SJSA1 (cell line): Measurements from ENCODE around the gene EIF2B1. TPM values are rescaled to one million over a fixed set of nuclear protein-coding genes. Genes with fewer than 3 reads are reported as not detected.
A peak's percentile ranks its signal among the peaks of the same experiment; 100 is the strongest.

Source experiments
- DNase-seq, 2 experiments: peaks; one replicate each; pipeline ENCODE4 v3.0.0-alpha.2; 2015 to 2020; ENCODE audit warnings: low spot score in 2 of 2, low read depth in 1 of 2
- H3K27ac ChIP-seq: fragments of 250-450 bp; sonication (Bioruptor Pico); 2 replicates; pipeline ENCODE4 v1.5.1; 2020; ENCODE audit warnings: mild to moderate bottlenecking, moderate library complexity
- H3K27me3 ChIP-seq: fragments of 250-450 bp; sonication (Bioruptor Pico); replicated peaks from 2 replicates; pipeline ENCODE4 v1.5.1; 2020; ENCODE audit warnings: mild to moderate bottlenecking, moderate library complexity
- H3K36me3 ChIP-seq: fragments of 250-450 bp; sonication (Bioruptor Pico); 2 replicates; pipeline ENCODE4 v1.5.1; 2020; ENCODE audit warnings: mild to moderate bottlenecking
- H3K4me1 ChIP-seq: fragments of 250-450 bp; sonication (Bioruptor Pico); replicated peaks from 2 replicates; pipeline ENCODE4 v1.6.1; 2021; ENCODE audit warnings: mild to moderate bottlenecking
- H3K4me3 ChIP-seq: fragments of 250-450 bp; sonication (Bioruptor Pico); 2 replicates; pipeline ENCODE4 v1.5.1; 2020; ENCODE audit warnings: mild to moderate bottlenecking
- H3K9me3 ChIP-seq: fragments of 250-450 bp; sonication (Bioruptor Pico); replicated peaks from 2 replicates; pipeline ENCODE4 v1.5.1; 2020; ENCODE audit warnings: mild to moderate bottlenecking
- total RNA-seq: library from RNA; depleted of rRNA; stranded (reverse); fragments of >200 nt; shearing (Covaris generic); gene quantifications from 2 replicates; pipeline ENCODE4 v1.2.3, GENCODE V29; 2014; rRNA removed

Gene EIF2B1
- total RNA-seq, result 71.3 and 153 TPM in 2 replicates

DNA sequence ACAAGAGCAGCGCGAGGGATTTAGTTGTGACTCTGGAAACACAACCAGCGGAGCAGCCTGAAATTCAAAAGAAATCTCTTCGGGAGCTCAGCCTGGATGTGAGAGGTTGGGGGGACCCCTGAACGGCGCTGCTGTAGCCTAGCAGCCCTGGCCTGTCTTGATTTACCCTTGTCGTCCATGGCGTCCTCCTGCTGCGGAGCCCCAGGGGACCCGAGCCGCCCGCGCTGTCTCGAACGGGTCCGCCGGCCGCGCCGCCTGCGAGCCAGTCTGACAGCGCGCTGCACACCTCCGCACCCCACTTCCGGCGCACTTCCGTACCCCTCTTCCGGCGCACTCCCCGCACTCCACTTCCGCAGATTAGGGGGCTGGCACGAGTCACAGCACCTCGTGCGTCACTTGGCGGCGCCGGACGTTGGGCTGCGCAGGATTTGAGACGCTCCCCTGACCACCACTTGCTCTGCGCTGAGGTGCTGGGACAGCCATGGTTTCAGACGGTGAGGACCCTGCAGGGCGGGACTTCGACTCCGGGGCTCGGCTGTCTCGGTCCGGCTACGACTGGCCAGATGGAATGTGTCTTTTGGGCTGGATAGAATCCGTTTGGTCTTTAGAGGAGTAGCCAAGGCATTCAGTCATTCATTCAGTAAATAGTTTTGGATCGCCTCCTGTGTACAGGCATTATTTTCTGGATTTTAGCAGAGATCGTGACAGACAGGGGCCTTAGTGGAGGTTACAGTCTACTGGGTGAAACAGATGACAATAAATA, at the start of gene EIF2B1, which contains the start of gene GTF2H3:
EIF2B1 (minus strand) TSS at position 308 of the 763 bp plus-strand sequence; CDS start at position 179, 129 bp downstream.
GTF2H3 (plus strand) TSS at position 451 of the 763 bp plus-strand sequence; CDS start at position 482, 31 bp downstream.
- Histone ChIP-seq H3K27me3 (no peaks in the 10 kb centered on the region), H3K4me1 (peaks cover 7% of the 10 kb centered on the region)

DNA sequence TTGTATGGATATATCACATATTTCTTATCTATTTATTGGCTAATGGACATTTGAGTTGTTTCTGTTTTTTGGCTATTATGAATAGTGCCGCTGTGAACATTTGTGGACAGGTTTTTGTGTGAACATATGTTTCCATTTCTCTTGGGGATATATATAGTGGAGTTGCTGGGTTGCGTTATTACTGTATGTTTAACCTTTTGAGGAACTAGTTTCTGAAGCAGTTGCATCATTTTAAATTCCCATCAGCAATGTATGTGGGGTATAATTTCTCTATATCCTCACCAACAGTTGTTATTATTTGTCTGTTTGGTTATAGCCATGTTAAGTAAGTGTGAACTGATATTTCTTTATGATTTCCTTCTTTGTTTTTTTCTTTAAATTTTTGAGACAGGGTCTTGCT, 48.1 kb upstream of the EIF2B1 start:
- 0 out of 2 replicates have a peak, but pooled peaks cover 3% of the 10 kb centered on the region for H3K4me1 ChIP-seq
- H3K4me3 ChIP-seq, result no peak overlapping the region
- no peaks in the 10 kb centered on the region for H3K27me3 ChIP-seq
- H3K27ac ChIP-seq, result no peak overlapping the region
- no peaks in the 10 kb centered on the region for H3K9me3 ChIP-seq
- no peak for DNase-seq
- no peaks in the 10 kb centered on the region for H3K36me3 ChIP-seq

More for the DNA sequence above, at the start of gene EIF2B1, which contains the start of gene GTF2H3:
- H3K9me3 ChIP-seq, result no peaks in the 10 kb centered on the region
- H3K36me3 ChIP-seq, result peaks cover 38% of the 10 kb centered on the region
- DNase-seq, result peak; percentile 89 to 95
- peak within 1 kb of the TSS; percentile 63 for H3K4me3 ChIP-seq
- H3K27ac ChIP-seq, result peak within 1 kb of the TSS; percentile 48

DNA sequence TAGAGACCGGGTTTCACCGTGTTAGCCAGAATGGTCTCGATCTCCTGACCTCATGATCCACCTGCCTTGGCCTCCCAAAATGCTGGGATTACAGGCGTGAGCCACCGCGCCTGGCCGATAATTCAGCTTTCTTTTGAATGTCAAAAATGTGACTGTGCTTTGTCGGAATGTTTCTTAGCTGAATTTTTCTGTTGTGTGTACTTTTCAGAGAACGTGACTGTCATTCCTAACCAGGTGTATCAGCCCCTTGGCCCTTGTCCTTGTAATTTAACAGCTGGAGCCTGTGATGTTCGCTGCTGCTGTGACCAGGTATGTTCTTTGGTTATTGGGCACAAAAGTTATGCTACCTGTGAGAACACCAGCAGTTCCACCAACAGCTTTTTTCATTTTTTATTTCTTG, 45.5 kb upstream of the EIF2B1 start:
- Histone ChIP-seq H3K36me3 (peaks cover 3% of the 10 kb centered on the region; the same call in 1 of the 2 replicates), H3K4me3 (no peak overlapping the region), H3K9me3 (no peaks in the 10 kb centered on the region), H3K4me1 (0 out of 2 replicates have a peak, but pooled peaks cover 4% of the 10 kb centered on the region), H3K27ac (no peak overlapping the region), H3K27me3 (no peaks in the 10 kb centered on the region)
- no peak for DNase-seq

DNA sequence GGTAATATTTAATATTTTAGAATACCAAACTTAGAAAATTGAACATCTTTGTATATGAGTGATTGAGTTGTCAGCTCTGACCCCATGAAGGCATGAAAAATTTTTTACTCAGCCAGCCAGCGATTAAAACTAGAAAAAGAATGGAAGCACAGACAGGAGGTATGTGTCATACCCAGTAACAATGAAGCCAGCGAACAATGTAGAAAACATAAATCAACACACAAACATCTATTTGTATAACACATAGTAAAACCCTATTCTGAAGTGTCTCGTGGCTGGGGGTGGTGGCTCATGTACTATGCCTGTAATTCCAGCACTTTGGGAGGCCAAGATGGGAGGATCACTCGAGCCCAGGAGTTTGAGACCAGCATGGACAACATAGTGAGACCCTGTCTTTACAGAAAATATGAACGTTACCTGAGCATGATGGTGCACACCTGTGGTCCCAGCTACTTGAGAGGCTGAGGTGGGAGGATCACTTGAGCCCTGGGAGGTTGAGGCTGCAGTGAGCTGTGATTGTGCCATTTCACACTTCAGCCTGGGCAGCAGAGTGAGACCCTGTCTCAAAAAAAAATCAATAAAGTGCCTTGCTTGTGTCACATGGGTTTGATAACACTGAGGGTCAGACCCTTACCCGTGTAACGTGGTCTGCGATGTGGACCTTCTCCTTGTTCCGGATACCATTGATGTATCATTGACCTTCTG, 43.3 kb upstream of the EIF2B1 start:
- no peaks in the 10 kb centered on the region for H3K27me3 ChIP-seq
- H3K4me1 ChIP-seq, result peaks cover 10% of the 10 kb centered on the region
- no peak overlapping the region for H3K4me3 ChIP-seq
- no peak for DNase-seq
- peaks cover 3% of the 10 kb centered on the region; the same call in 1 of the 2 replicates for H3K36me3 ChIP-seq
- H3K9me3 ChIP-seq, result no peaks in the 10 kb centered on the region
- no peak overlapping the region for H3K27ac ChIP-seq

- Histone ChIP-seq H3K9me3 (no peaks in the 10 kb centered on the region), H3K4me1 (peaks cover 16% of the 10 kb centered on the region), H3K27ac (no peak overlapping the region), H3K4me3 (no peak overlapping the region), H3K27me3 (no peaks in the 10 kb centered on the region), H3K36me3 (peaks cover 3% of the 10 kb centered on the region; the same call in 1 of the 2 replicates)
- DNase-seq, result no peak
These were observed 42.0 kb upstream of the EIF2B1 start for GRCh38 chr12:123675436-123675835.

DNA sequence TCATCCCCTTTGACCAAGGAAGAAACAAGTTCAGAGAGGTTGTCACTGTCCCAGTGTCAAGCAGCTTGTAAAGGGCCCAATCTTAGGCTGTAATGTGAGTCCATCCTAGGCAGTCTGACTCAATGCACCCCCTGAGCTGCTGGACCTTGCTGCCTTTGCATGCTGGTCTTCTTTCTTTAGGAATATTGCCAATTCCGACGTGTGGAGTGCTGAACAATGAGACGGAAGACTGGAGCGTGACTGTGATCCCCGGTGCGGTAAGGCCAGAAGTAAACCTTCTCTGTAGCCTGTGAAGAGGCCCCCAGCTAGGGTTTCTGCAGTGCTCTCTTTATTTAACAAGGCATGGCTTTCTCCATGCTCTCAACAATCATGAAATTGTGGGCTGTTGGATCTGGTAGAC, 38.4 kb upstream of the EIF2B1 start:
- no peak overlapping the region for H3K27ac ChIP-seq
- peak overlapping the region; percentile 56 for H3K4me3 ChIP-seq
- no peaks in the 10 kb centered on the region for H3K9me3 ChIP-seq
- peaks cover 16% of the 10 kb centered on the region for H3K4me1 ChIP-seq
- DNase-seq, result peak; percentile 22 to 52
- no peaks in the 10 kb centered on the region for H3K27me3 ChIP-seq
- H3K36me3 ChIP-seq, result peaks cover 3% of the 10 kb centered on the region; the same call in 1 of the 2 replicates

DNA sequence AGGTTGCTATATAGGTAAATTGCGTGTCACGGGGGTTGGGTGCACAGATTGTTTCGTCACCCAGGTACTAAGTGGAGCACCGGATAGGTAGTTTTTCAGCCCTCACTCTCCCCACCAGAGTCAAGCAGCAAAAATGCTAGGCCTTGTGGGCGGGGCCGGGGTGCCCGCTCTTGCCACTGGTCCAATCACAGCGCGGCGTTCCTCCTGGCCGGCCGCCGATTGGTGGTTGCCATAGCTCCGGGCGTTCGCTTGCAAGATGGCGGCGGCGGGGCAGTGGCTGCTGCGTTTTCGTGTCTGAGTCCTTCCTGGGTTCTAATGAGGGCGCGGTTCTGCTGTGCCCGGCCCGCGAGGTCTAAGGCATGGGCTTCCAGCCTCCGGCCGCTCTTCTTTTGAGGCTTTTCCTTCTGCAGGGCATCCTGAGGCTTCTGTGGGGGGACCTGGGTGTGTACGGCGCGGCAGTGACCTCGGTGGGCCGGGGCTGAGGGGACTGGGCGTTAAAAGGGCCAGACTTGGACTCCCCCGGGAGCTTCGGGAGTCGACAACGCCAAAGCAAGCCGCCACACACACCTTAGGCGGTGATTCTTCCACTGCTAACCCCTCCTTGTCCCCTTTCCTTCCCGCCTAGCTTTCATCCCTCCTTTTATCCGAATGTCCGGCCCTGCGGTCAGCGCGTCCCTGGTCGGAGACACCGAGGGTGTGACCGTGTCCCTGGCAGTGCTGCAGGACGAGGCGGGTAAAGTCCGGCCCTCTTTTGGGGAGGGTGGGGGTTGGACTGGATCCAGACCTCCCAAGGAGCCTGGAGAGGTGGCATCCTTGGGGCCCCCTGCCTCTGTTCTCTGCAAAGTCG, 37.6 kb upstream of the EIF2B1 start, which contains the start of gene TCTN2:
TCTN2 (plus strand) TSS at position 232 of the 847 bp plus-strand sequence; CDS start at position 360, 128 bp downstream.
- Histone ChIP-seq H3K36me3 (peaks cover 3% of the 10 kb centered on the region; the same call in 1 of the 2 replicates), H3K4me3 (peak within 1 kb of the TSS; percentile 56), H3K4me1 (peaks cover 12% of the 10 kb centered on the region), H3K9me3 (no peaks in the 10 kb centered on the region), H3K27ac (no peak within 1 kb of the TSS), H3K27me3 (no peaks in the 10 kb centered on the region)
- peak; percentile 76 to 93 for DNase-seq

GRCh38 chr12:123667771-123668170, 34.3 kb upstream of the EIF2B1 start:
- Histone ChIP-seq H3K27ac (no peak overlapping the region), H3K4me1 (peaks cover 12% of the 10 kb centered on the region), H3K4me3 (no peak overlapping the region), H3K36me3 (0 out of 2 replicates have a peak, but pooled peaks cover 6% of the 10 kb centered on the region), H3K27me3 (no peaks in the 10 kb centered on the region), H3K9me3 (no peaks in the 10 kb centered on the region)
- DNase-seq, result no peak

DNA sequence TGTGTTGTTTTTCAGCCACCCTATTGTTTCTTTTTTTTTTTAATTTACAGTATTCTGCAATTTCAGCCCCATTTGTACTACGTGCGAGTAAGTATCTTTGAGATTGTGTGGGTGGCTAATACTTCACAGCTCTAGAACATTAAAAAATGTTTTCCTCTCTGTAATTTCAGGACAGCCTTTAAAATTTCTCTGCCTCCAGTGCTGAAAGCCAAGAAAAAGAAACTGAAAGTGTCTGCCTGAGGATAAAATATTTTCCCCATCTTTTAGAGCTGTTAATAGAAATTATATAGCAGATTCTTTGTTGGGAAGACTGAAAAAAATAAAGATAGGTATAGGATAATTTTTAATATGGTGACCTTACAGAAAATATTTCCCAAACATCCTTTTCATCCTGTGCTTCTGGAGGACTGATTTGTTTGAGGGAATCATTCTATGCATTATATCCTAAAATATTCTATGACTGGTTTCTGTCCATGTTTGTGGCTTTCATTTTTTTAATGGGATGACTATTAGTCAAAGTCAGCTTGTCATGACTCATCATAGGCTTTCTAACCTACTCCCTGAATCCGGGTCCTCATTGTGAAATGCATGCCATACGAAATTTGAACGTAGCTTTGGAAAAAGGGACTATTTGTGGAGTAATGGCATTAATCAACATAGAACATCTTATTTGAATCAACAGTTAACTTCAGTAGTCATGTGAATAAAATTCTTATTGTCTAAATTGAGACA, 26.7 kb upstream of the EIF2B1 start:
- Histone ChIP-seq H3K27me3 (no peaks in the 10 kb centered on the region), H3K9me3 (no peaks in the 10 kb centered on the region), H3K4me3 (no peak overlapping the region), H3K4me1 (peaks cover 16% of the 10 kb centered on the region), H3K36me3 (peaks cover 50% of the 10 kb centered on the region), H3K27ac (peak overlapping the region; percentile 42)
- DNase-seq, result peak in 1 of 2 experiments; percentile 48

DNA sequence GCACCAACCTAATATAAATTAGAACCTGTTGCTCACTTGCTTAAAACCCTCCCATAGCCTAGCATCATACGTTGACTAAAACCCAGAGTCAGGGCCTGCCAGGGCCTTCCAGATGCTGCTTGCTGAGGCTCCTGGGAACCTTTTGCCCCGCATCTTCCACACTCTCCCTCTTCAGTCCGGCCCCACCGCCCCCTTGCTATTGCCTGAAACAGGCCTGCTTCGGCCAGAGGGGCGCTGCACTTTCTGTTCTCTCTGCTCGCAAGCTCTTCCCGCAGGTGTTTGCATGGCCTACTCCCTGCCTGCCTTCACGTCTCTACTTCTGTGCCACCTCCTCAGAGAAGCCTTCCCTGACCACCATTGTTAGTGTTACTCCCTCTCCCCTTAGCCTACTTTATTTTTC, 23.7 kb upstream of the EIF2B1 start:
- Histone ChIP-seq H3K4me3 (no peak overlapping the region), H3K27ac (no peak overlapping the region), H3K4me1 (peaks cover 16% of the 10 kb centered on the region), H3K27me3 (no peaks in the 10 kb centered on the region), H3K9me3 (no peaks in the 10 kb centered on the region), H3K36me3 (peaks cover 53% of the 10 kb centered on the region)
- DNase-seq, result no peak

GRCh38 chr12:123656392-123656791, 22.9 kb upstream of the EIF2B1 start:
- Histone ChIP-seq H3K9me3 (no peaks in the 10 kb centered on the region), H3K27me3 (no peaks in the 10 kb centered on the region), H3K36me3 (peaks cover 59% of the 10 kb centered on the region), H3K4me3 (no peak overlapping the region), H3K4me1 (peaks cover 16% of the 10 kb centered on the region), H3K27ac (no peak overlapping the region)
- DNase-seq, result no peak

DNA sequence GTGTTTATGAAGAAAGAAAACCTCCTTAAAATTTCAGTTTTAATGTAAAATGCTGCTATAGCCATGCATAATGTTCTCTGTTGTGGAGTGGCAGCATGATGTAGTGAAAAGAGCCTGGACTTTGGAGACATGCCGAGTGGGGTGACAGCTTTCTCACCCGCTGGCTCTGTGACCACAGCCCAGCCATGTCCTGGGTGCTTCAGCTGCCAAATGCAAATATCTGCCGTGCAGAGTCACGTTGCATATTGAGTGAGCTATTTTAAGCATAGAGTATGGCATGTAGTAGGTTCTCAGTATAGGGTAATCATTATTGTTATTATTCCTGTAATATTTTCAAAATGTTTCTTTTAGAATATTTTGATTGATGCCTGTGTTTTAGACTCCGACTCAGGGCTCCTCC, 21.9 kb upstream of the EIF2B1 start:
- Histone ChIP-seq H3K36me3 (peaks cover 59% of the 10 kb centered on the region), H3K27ac (no peak overlapping the region), H3K4me1 (peaks cover 12% of the 10 kb centered on the region), H3K9me3 (no peaks in the 10 kb centered on the region), H3K4me3 (no peak overlapping the region), H3K27me3 (no peaks in the 10 kb centered on the region)
- DNase-seq, result no peak
